Stomach (tissue), 4 donors: Measurements from ENCODE around the gene RPS25.

Experiments used
- POLR2A ChIP-seq, 4 donors: fragments of 450-650 bp; IDR thresholded peaks; one replicate each; pipeline ENCODE4 v1.6.1; 2016; ENCODE audit warnings: antibody characterized with exemption in 4 of 4, control low read depth in 2 of 4, mild to moderate bottlenecking in 1 of 4, moderate library complexity in 1 of 4
- POLR2AphosphoS5 ChIP-seq, 3 donors: sonication (generic); formaldehyde crosslinking; IDR thresholded peaks; one replicate each; pipeline ENCODE4 v1.6.1; 2016; ENCODE audit warnings: antibody characterized with exemption in 3 of 3
- TF ChIP-seq, protein P1 (sequence below), 7 experiments: fragments of 450-650 bp in 4 of 7; fragments of 200-600 bp in 3 of 7; sonication (generic) in 3 of 7; IDR thresholded peaks; one replicate each; pipeline ENCODE4 v1.5.1; 2016 to 2019; ENCODE audit warnings: antibody characterized with exemption in 7 of 7, control low read depth in 2 of 7, mild to moderate bottlenecking in 1 of 7

DNA sequence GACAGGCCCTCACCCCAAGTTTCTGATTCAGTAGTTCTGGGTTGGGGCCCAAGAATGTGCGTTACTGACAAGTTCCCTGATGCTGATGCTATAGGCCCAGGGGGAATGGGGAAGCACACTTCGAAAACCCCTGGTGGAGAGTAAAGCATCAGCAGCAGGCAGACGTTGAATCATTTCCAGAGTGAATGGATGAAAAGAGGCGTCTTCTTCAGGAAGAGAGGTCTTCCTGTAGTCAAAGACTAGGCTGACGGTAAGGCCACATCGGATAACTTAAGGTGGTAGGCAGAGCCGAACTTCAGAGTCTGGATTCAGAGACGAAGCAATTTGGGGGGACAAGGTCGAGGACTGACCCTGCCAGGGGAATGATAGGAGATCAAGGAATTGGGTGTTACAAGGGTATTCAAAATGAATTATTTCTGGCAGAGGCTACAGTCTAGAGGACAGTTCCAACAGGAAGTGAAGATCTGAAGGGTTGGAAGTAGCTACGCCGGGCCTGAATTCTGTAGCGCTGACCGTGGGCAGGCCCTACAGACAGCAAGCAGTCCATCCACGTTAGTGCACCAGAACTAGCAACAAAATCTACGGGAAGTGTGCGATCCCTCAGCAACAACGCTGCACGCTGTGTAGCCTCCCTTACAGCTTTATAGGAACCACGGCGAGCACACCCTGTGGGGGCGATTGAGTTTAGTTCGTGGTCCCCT, 21.1 kb downstream of the RPS25 start:
- TF ChIP-seq POLR2A (IDR thresholded peaks at IDR 0.05) (no peak), POLR2AphosphoS5 (IDR thresholded peaks at IDR 0.05) (no peak)
- TF ChIP-seq, protein P1, sequence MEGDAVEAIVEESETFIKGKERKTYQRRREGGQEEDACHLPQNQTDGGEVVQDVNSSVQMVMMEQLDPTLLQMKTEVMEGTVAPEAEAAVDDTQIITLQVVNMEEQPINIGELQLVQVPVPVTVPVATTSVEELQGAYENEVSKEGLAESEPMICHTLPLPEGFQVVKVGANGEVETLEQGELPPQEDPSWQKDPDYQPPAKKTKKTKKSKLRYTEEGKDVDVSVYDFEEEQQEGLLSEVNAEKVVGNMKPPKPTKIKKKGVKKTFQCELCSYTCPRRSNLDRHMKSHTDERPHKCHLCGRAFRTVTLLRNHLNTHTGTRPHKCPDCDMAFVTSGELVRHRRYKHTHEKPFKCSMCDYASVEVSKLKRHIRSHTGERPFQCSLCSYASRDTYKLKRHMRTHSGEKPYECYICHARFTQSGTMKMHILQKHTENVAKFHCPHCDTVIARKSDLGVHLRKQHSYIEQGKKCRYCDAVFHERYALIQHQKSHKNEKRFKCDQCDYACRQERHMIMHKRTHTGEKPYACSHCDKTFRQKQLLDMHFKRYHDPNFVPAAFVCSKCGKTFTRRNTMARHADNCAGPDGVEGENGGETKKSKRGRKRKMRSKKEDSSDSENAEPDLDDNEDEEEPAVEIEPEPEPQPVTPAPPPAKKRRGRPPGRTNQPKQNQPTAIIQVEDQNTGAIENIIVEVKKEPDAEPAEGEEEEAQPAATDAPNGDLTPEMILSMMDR (IDR thresholded peaks at IDR 0.05) = no peak
